NCI-H2227 (cell line): Measurements from ENCODE around the gene PRMT5.

Source experiments
- DNase-seq: peaks from one replicate; lab custom pipeline; 2025; ENCODE audit not compliant: unreplicated experiment; lab: John Stamatoyannopoulos, UW

PRMT5 gene

GRCh38 chr14:22898302-22899090 is 30.7 kb downstream of the PRMT5 start:
- no peak for DNase-seq

GRCh38 chr14:22897357-22897756 is 31.8 kb downstream of the PRMT5 start:
- DNase-seq = no peak

GRCh38 chr14:22896760-22897159 is 32.4 kb downstream of the PRMT5 start:
- DNase-seq = no peak

DNA sequence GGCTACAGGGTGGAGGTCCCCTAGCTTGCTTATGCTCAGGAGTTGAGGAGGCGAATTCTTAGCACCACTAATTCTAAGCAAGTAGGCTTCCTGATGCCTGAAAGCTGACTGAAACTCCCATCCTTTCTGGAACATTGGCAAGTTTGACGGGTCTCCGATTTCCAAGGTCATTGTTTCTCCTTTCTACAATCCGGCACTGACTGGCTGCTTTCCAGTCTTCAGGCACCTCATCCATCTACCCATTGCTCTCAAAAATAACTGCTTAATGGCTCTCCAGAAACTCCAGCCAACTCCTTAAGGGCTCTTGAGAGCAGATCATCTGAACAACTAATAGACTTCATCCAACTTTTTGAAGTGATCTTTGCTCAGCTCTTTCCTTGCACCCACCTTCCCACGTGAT is 32.8 kb downstream of the PRMT5 start:
- no peak for DNase-seq

- DNase-seq = no peak
Measured at GRCh38 chr14:22895402-22895801, 33.8 kb downstream of the PRMT5 start.

DNA sequence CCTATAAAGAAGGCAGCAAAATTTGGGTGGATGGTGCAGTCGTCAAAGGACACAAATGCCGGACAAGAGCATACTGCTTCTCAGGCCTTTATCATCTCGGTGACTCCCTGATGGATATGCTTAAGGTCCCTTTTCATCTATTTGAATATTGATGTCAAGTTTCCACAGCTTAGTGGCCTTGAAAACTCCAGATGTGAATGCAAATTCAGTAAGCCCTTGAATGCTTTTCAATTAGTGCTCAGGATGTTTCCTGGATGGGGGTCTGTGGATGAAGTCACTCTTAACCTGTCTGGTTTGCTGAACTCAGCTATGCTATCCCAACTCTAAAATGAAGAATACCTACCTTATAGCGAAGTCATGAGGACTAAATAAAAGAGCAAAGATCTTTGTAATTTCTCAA is 35.5 kb downstream of the PRMT5 start:
- DNase-seq = no peak

DNA sequence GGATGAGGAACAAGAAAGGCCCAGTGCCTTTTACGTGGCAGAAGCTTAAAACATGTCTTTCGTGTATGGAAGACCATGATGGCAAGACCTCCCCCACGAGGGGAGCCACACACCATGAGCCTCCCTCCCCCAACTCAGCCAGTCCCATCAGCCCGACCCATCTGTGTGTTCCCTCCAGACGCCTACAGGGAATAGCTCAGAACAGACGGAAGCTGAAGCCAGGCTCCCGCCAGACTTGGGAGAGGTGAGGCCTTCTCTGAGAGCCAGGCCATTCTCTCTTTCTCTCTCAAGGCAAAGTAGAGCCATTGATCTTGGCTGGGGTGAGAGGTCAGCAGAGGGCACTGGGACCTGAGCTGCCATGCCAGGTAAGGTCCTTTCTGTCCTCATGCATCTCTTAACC is 36.7 kb downstream of the PRMT5 start:
- no peak for DNase-seq

- DNase-seq = no peak
Measured at GRCh38 chr14:22890416-22890815, 38.8 kb downstream of the PRMT5 start.

GRCh38 chr14:22888662-22889061 is 40.5 kb downstream of the PRMT5 start:
- DNase-seq = no peak

DNA sequence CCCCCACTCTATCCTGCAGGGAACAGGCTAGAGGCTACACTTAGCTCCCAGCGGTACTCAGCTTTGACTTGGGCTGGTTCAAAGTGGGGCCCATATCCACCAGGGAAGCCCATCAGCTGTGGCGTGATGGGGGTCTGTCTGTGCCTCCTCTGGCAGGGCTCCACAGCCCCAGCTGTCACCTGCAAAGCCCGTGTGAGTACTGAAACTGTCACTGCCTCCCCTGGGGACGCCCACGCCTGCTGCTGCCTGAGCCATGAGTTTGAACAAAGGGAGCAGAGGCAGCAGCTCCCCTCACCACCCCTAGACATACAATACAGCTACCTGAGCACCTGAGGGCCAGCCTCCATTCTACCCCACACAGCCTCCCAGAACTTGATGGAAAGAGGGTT is 41.2 kb downstream of the PRMT5 start:
- no peak for DNase-seq

- DNase-seq = peak; percentile 91
Measured at GRCh38 chr14:22887260-22887989, 41.8 kb downstream of the PRMT5 start.

DNA sequence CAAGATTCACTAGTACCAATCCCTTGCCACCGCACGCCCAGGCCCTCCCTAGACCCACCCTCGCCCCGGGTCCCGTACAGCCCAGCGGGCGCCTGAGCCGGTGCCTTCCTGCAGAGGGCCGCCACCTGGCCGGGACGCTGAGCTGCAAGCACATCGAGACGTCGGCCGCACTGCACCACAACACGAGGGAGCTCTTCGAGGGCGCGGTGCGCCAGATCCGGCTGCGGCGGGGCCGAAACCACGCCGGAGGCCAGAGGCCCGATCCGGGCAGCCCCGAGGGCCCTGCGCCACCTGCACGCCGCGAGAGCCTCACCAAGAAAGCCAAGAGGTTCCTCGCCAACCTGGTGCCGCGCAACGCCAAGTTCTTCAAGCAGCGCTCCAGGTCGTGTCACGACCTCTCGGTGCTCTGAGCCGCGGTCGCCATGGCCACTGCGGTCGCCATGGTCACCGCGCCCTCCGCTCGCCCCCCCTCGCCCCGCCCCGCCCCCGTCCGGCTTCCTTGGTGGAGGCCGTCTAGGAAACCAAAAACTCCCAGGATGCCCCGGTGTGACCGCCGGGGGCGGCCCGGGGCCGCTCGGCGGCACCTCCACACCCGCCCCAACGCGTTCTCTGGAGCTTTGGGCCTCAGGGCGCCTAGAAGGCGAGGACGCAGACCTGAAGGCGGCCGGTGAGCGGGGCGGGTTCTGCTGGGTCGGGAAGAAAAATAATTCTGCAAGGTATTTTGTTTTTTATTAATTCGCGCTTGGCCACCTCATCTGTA is 42.5 kb downstream of the PRMT5 start:
- peak; percentile 80 for DNase-seq

GRCh38 chr14:22885975-22886374 is 43.2 kb downstream of the PRMT5 start:
- no peak for DNase-seq

- no peak for DNase-seq
Measured at GRCh38 chr14:22884738-22885523, 44.2 kb downstream of the PRMT5 start.

DNA sequence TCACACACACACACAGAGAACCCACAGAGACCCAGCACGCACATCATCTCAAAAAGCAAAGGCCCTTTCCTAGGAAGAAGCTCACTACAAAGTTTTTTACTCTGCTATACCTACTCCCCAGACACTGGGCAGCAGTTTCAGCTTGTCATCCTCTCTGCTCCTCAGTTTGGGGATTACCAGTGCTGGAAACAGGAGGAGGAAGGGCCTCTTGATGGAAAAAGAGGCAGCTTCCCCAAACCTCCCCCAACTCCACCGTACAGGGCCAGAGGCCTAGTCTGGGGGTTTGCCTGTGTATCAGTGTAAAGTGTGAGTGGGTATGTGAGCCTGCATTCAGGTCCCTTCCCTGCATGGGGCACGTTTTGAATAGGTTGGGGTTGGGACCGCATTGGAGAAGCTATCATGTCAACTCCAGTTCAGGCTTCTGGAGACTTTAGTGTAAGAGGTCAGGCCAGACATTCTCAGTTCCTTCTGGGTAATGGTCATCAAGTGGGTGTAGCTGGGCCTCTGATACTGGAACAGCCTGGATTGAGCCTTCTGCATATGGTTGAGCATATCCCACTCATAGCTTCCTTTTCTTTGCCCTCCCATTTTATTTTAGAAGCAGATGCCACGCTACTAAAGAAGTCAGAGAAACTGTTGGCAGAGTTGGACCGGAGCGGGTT is 45.0 kb downstream of the PRMT5 start:
- no peak for DNase-seq

GRCh38 chr14:22883173-22883976 is 45.8 kb downstream of the PRMT5 start, which contains the start of gene REM2:
TSS of gene REM2 (plus strand) at chr14:22883222. CDS start at chr14:22883288, 66 bp downstream.
- DNase-seq = peak; percentile 80

DNA sequence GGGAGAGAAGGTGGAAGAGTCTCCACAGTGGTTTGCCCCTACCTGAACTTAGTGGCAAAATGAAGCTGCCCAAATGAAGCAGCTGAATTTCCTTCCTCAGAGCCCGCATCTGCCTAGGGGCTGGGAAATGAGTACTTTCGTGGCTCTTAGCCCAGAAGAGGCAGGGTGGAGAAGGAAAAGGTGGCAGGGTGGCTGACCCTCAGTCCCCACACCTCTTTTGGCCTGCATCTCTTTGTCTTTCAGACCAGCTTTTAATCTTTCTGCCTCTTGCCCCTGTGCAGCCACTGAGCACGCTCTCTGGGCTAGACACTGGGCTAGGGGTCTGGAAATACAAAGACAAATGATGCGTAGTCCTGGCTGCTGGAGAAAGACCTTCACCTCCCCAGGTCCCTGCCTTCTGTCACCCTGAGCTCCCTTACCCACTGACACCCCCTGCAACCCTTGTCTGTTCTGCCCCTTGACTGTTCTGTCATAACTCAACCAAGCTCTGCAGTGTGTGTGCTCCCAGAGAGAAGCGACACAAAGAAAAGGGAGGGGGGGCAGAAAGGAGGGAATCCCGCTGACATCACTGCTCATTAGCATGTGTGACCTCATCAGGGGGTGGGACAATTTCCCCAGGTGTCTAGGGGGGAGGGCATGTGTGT is 46.5 kb downstream of the PRMT5 start:
- DNase-seq = peak; percentile 76

GRCh38 chr14:22882064-22882463 is 47.1 kb downstream of the PRMT5 start:
- DNase-seq = no peak
